ENCODE results near the gene COL4A2. TPM values are rescaled to one million over a fixed set of nuclear protein-coding genes. Genes with fewer than 3 reads are reported as not detected.

The COL4A2 gene
- total RNA-seq, 1 donor from 2014 or later, result not detected

DNA sequence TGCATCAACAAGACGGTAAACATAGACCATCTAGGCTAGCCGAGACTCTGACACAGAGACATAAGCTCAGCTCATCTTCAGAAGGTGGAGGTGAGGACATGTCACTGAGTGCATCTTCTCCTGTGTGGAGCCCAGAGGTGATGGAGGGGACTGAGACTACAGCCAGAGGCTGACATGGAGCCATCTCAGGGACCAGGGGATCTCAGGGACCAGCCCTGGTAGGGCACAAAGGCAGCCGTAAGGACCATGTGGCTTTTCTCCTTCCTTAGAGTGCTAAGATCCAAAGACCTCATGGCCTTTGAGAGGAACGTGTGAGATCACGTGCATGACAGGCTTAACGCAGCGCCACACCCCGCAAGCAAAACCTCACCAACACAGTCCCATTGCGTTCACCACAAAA lies 127.5 kb downstream of the COL4A2 start:
- H3K9me3 Mint-ChIP-seq, result no peaks in the 10 kb centered on the region
- peaks cover 36% of the 10 kb centered on the region for H3K27me3 Mint-ChIP-seq (ENCODE audit: low read depth)
- no peaks in the 10 kb centered on the region for H3K36me3 Mint-ChIP-seq (ENCODE audit: low read depth)
- intact Hi-C loops (cut with micrococcal nuclease), result no loop called here
- no peak overlapping the region for H3K27ac Mint-ChIP-seq
- H3K4me3 Mint-ChIP-seq (ENCODE audit: low read depth), result no peak overlapping the region
- no peak for DNase-seq (ENCODE audit: low spot score)
- no peaks in the 10 kb centered on the region for H3K4me1 Mint-ChIP-seq (ENCODE audit: low read depth)

DNA sequence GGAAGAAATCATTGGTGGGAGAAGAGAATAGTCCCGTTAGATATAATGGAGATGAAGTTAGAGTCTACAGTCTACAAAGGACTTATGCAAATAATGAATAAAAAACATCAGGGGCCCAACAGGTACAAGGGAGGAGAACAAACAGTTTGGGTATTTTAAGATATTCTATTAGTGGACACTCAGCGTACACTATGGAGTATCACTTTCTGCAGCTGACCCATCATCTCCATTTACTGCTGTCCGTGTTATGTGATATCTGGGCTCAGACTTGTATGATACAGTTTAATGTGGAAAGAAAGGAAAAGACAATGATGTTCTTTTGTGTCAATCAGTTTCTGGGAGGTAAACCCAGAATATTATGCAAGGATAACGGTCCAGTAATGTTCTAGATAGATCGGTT lies 128.2 kb downstream of the COL4A2 start:
- peaks cover 34% of the 10 kb centered on the region for H3K27me3 Mint-ChIP-seq (ENCODE audit: low read depth)

DNA sequence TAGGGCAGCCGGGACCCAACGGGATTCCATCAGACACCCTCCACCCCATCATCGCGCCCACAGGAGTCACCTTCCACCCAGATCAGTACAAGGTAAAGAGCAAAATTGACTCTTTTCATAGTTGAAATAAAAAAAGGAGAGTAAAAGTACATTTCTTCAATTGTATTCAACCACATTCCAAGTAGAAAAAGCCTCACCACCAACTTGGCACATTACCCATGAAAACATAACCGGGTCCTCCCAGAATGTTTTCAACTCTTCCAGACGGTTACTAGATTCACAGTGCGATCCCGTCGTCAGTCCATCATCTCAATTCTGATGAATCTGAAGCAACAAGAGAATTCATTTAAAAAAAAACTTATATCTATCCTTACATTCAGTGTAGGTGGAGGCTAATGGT lies 129.2 kb downstream of the COL4A2 start:
- Mint-ChIP-seq H3K4me3 (ENCODE audit: low read depth) (no peak overlapping the region), H3K9me3 (no peaks in the 10 kb centered on the region), H3K27ac (no peak overlapping the region), H3K36me3 (ENCODE audit: low read depth) (no peaks in the 10 kb centered on the region), H3K27me3 (ENCODE audit: low read depth) (peaks cover 32% of the 10 kb centered on the region), H3K4me1 (ENCODE audit: low read depth) (no peaks in the 10 kb centered on the region)
- no peak for DNase-seq (ENCODE audit: low spot score)
- intact Hi-C loops (cut with micrococcal nuclease), result no loop called here

More for the DNA sequence above, 128.2 kb downstream of the COL4A2 start:
- Mint-ChIP-seq H3K9me3 (no peaks in the 10 kb centered on the region), H3K27ac (no peak overlapping the region), H3K4me3 (ENCODE audit: low read depth) (no peak overlapping the region), H3K36me3 (ENCODE audit: low read depth) (no peaks in the 10 kb centered on the region), H3K4me1 (ENCODE audit: low read depth) (no peaks in the 10 kb centered on the region)
- intact Hi-C loops (cut with micrococcal nuclease), result no loop called here
- no peak for DNase-seq (ENCODE audit: low spot score)

DNA sequence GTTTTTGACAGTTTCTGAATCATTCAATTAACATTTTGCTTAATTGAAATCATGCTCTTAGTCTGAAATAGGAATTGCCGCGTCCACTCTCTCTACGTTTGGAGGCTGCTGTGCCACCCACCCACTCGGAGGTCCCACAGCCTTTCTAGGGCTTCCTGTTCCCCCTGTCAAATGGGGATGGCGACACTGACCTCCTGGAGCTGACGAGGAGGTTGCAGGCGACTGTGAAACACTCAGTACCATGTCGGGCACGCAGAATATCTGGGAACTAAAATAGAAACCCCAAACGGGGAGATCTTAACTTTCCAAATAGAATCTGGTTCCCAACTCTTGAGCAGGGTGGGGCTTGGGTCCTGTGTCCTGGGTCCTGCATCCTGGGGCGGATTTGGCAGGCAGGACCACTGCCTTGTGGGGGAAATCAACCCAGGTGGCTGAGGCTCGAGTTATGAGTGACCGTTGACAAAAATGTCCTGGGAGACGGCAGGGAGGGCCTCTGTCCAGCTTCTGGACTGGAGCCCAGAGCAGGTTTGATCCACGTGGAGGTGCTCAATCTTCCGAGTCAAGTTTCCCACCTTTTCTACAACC lies 129.8 kb downstream of the COL4A2 start:
- H3K27me3 Mint-ChIP-seq (ENCODE audit: low read depth), result peaks cover 29% of the 10 kb centered on the region
- H3K27ac Mint-ChIP-seq, result no peak overlapping the region
- no peak for DNase-seq (ENCODE audit: low spot score)
- intact Hi-C loops (cut with micrococcal nuclease), result no loop called here
- H3K36me3 Mint-ChIP-seq (ENCODE audit: low read depth), result no peaks in the 10 kb centered on the region
- no peaks in the 10 kb centered on the region for H3K9me3 Mint-ChIP-seq
- no peak overlapping the region for H3K4me3 Mint-ChIP-seq (ENCODE audit: low read depth)
- no peaks in the 10 kb centered on the region for H3K4me1 Mint-ChIP-seq (ENCODE audit: low read depth)

DNA sequence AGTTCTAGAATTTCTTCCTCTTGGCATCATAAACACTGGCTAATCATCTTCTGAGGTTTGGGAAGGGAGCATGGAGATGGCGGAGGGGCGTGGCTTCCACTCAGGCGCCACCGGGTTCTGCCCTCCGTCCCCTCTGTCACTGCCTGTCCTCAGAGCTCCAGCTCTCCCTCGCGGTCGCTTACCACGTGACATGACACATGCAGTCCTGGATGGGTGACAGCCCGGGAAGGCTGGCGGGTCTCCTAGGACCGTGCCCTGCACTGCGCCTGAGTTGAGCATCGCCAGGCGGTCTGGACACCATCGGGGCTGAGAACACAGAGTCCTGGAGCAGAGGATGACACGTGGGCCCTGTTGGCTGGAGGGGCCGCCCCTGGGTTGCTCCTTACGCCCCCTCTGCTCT lies 131.1 kb downstream of the COL4A2 start:
- Mint-ChIP-seq H3K36me3 (ENCODE audit: low read depth) (no peaks in the 10 kb centered on the region), H3K9me3 (no peaks in the 10 kb centered on the region), H3K27ac (no peak overlapping the region), H3K4me1 (ENCODE audit: low read depth) (no peaks in the 10 kb centered on the region), H3K4me3 (ENCODE audit: low read depth) (no peak overlapping the region), H3K27me3 (ENCODE audit: low read depth) (peaks cover 21% of the 10 kb centered on the region)
- DNase-seq (ENCODE audit: low spot score), result no peak
- intact Hi-C loops (cut with micrococcal nuclease), result no loop called here

DNA sequence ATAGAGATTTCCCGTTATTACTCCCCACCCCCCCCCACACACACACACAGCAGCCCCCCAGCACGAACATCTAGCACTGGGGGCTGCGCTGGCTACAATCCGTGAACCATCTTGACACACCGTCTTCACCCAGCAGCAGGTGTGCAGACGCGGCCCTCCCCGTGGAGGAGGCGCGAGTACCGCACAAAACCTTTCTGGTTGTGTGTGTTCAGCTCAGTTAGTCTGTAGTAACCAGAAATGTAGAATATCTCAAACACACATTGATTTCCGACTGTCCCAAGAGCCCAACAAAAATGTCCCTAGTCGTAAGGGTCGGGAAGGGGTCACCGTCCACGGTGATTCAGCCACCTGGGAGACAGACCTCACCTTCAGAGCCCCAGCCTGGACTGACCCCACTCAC lies 131.7 kb downstream of the COL4A2 start:
- Mint-ChIP-seq H3K4me1 (ENCODE audit: low read depth) (no peaks in the 10 kb centered on the region), H3K27me3 (ENCODE audit: low read depth) (peaks cover 20% of the 10 kb centered on the region), H3K9me3 (no peaks in the 10 kb centered on the region), H3K36me3 (ENCODE audit: low read depth) (no peaks in the 10 kb centered on the region), H3K27ac (no peak overlapping the region), H3K4me3 (ENCODE audit: low read depth) (no peak overlapping the region)
- intact Hi-C loops (cut with micrococcal nuclease), result no loop called here
- DNase-seq (ENCODE audit: low spot score), result no peak

DNA sequence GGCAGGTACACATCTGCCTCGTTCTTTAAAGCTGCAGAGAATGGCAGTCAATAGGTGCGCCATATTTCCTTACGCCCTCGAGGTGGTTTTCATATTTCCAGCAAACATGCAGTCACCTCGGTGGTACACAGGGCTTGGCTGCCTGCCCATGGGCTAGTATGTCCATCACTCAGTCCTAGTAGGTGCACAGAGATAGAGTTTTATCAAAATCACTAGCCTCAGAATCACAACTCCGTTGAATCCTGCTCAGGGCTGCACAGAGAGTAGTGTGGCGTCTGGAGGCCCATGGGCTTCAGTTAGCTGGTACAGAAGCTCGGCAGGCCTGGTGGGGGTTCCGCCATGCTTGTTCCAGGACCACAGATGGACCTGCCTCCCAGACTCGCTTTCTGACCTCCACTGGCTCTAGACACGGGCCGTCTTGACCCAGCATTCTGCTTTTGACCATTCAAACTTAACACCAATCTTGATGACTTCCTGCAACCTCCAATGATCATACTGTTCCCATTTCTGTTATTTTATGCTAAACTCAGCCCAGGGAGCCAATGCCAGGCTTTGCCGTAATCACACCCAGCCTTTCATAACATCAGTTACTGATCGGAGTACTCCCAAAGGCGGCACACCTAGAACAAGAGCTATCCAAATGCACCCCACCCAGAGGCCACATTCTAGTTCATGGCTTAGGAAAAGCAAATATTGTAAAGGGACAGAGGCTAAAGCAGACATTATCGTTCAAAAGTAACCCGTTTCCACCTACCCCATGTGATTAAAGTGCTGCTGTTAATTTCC lies 134.1 kb downstream of the COL4A2 start:
- Mint-ChIP-seq H3K9me3 (no peaks in the 10 kb centered on the region), H3K4me1 (ENCODE audit: low read depth) (no peaks in the 10 kb centered on the region), H3K4me3 (ENCODE audit: low read depth) (no peak overlapping the region)

DNA sequence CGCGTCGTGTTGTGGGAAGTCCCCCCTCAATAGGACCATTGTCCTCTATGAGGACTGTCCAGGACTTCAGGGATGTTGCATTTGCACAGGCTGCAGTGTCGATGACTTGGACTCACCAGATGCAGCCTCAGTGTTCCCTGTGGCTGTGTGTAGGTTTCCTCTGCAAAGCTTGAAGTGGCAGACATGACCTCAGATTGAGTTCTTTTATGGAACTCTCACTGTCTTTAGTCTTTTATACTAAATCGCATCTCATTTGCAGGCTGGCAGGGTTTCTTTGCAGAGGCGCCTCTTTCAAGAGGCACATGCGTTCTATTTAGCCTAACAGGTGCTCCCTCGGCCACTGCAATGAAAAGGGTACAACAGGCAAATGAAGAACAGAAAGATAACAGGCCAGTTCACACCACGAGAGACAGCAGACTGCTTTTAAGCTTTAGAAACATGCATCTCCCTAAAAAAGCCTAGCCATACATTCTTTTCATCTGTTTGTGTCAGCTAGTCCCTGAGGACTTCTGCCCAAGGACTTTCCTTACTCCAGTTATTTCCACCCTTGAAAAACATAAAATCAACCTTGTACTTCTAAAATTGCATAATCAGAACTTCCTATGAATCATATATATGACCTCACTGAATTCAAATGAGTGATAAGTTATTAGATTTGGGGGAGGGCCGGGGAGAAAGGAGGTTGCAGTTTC lies 136.0 kb downstream of the COL4A2 start:
- no peak overlapping the region for H3K27ac Mint-ChIP-seq
- no peak overlapping the region for H3K4me3 Mint-ChIP-seq (ENCODE audit: low read depth)
- DNase-seq (ENCODE audit: low spot score), result no peak
- H3K27me3 Mint-ChIP-seq (ENCODE audit: low read depth), result peaks cover 20% of the 10 kb centered on the region
- no peaks in the 10 kb centered on the region for H3K4me1 Mint-ChIP-seq (ENCODE audit: low read depth)
- intact Hi-C loops (cut with micrococcal nuclease), result no loop called here
- H3K36me3 Mint-ChIP-seq (ENCODE audit: low read depth), result no peaks in the 10 kb centered on the region
- H3K9me3 Mint-ChIP-seq, result no peaks in the 10 kb centered on the region

More for the DNA sequence above, 134.1 kb downstream of the COL4A2 start:
- H3K27ac Mint-ChIP-seq, result no peak overlapping the region
- intact Hi-C loops (cut with micrococcal nuclease), result no loop called here
- no peak for DNase-seq (ENCODE audit: low spot score)
- H3K36me3 Mint-ChIP-seq (ENCODE audit: low read depth), result no peaks in the 10 kb centered on the region
- peaks cover 22% of the 10 kb centered on the region for H3K27me3 Mint-ChIP-seq (ENCODE audit: low read depth)

DNA sequence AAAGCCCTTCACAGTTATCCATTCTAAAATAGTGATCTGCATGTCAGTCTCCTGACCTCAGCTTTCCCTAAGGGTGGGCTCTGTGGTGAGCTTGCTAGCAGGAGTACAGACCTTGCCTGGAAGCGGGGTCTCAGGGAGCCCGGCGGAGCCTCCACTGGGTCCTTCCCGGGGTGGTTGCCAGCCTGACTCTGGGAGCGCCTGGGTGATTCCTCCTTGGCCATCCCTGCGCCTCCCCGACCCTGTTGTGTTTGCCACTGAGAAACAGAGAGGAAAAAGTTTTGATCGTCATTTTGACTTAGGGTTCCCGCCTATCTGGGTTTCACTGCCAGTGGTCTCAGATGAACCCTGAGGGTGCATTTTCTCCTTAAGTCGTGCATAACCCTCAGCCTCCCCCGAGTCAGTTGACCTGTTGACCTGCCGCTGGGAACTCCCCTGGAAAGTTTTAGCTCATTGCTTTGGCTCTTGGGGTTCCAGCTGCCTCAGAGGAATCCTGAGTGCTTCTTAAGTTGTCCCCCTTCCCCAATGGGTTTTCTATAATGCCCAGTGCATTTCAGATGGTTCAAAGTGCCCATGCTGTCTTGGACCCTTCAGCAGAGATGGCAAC lies 136.6 kb downstream of the COL4A2 start:
- Mint-ChIP-seq H3K36me3 (ENCODE audit: low read depth) (no peaks in the 10 kb centered on the region), H3K4me1 (ENCODE audit: low read depth) (no peaks in the 10 kb centered on the region), H3K27me3 (ENCODE audit: low read depth) (peaks cover 22% of the 10 kb centered on the region), H3K9me3 (no peaks in the 10 kb centered on the region), H3K27ac (no peak overlapping the region), H3K4me3 (ENCODE audit: low read depth) (no peak overlapping the region)
- intact Hi-C loops (cut with micrococcal nuclease), result no loop called here
- no peak for DNase-seq (ENCODE audit: low spot score)

DNA sequence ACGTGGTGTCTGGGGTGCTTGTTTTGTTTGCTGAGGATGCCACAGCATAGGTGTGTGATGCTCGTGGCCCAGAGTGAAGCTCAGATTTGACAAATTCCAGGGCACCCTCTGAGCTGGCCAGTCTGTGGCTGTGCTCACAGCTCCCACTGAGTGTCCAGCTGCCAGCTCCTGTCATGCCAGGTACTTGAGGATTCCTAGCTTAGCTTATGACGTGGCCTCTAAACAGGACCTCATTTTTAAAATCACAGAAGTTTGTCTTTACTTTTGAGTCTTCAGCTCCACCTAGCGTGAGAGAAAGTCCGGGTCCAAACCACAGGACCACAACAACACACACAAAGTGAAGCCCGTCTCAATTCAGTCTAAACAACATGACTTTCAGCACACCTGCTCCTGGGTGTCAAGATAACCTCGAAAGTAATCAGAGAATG lies 137.2 kb downstream of the COL4A2 start:
- Mint-ChIP-seq H3K4me1 (ENCODE audit: low read depth) (no peaks in the 10 kb centered on the region), H3K27ac (no peak overlapping the region), H3K4me3 (ENCODE audit: low read depth) (no peak overlapping the region), H3K27me3 (ENCODE audit: low read depth) (peaks cover 22% of the 10 kb centered on the region), H3K36me3 (ENCODE audit: low read depth) (no peaks in the 10 kb centered on the region), H3K9me3 (no peaks in the 10 kb centered on the region)
- DNase-seq (ENCODE audit: low spot score), result no peak
- intact Hi-C loops (cut with micrococcal nuclease), result no loop called here

DNA sequence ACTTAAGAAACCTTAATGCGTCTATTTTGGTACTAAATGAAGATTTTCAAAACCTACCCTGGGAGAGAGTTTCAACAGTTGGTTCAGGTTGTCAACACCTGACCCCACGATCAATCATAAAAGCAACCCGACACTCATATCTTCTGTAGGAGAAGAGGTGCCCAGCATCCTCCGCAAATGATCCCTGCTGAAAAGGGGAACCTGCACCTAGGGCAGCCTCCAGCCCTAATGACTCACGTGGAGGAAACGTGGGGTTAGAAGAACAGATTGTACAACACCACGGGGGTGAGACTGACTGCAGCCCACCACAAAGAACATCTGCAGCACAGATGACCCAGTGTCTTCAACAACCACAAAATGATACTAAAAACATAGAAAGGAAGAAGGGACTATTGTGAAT lies 138.1 kb downstream of the COL4A2 start:
- H3K27me3 Mint-ChIP-seq (ENCODE audit: low read depth), result peaks cover 20% of the 10 kb centered on the region
- H3K4me3 Mint-ChIP-seq (ENCODE audit: low read depth), result no peak overlapping the region
- no peaks in the 10 kb centered on the region for H3K36me3 Mint-ChIP-seq (ENCODE audit: low read depth)
- DNase-seq (ENCODE audit: low spot score), result no peak
- intact Hi-C loops (cut with micrococcal nuclease), result no loop called here
- H3K4me1 Mint-ChIP-seq (ENCODE audit: low read depth), result no peaks in the 10 kb centered on the region
- no peak overlapping the region for H3K27ac Mint-ChIP-seq
- H3K9me3 Mint-ChIP-seq, result no peaks in the 10 kb centered on the region

DNA sequence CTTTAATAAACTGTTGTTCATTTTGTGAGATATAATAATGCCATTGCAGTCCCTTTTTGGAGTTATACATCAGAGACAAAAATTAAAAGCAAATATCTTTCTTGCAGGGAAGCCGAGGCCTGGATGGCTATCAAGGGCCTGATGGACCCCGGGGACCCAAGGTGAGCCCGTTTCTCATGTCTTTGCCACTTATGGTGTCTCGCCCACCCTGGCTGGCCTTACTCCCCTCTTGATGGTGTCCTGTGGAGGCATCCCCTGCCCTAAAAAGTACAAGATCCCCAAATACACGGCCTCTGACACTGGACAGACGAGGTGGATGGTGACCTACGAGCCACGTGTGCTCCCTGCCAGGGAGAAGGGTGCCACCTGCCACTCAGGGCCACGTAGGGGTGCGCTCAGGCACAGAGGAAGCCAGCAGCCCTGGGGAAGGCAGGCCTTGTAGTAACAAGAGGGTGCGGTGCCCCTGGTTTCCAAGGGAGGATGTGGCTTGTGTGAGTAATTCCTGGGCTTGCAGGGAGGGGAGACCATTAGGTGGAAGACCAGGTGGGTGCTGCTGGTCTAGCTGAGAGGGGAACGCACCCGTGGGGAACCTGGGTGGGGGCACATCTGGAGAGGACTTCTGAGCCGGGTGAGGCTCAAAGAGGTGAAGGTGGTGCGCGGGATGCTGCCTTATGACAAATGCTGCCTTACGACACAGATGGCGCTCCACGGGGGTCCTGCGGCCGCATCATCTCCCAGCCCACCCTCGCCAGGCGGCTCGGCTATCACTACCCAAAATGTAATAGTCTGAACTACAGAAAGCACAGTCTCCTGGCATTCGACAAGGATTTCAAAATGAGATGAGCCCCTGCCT lies 138.9 kb downstream of the COL4A2 start:
- DNase-seq (ENCODE audit: low spot score), result no peak
- H3K27me3 Mint-ChIP-seq (ENCODE audit: low read depth), result peaks cover 20% of the 10 kb centered on the region
- no peak overlapping the region for H3K4me3 Mint-ChIP-seq (ENCODE audit: low read depth)
- H3K36me3 Mint-ChIP-seq (ENCODE audit: low read depth), result no peaks in the 10 kb centered on the region
- intact Hi-C loops (cut with micrococcal nuclease), result no loop called here
- no peaks in the 10 kb centered on the region for H3K4me1 Mint-ChIP-seq (ENCODE audit: low read depth)
- H3K9me3 Mint-ChIP-seq, result no peaks in the 10 kb centered on the region
- no peak overlapping the region for H3K27ac Mint-ChIP-seq

Data from activated T-helper 2 cell treated with anti-CD3 and anti-CD28 coated beads, Interferon-gamma antibody, Interleukin-2, Interleukin-4, amounts not matched to agents 10 μg/mL and 5 μg/mL and 100 μg/mL, durations not matched to agents 14 hours and 24 hours and 36 hours (primary cell).